PC-3 (cell line): ENCODE data around the gene ETS1. TPM values are rescaled to one million over a fixed set of nuclear protein-coding genes. Genes with fewer than 3 reads are reported as not detected.

Experiments used
- ATAC-seq: fragments of 200-7000 bp; cut with Tn5 transposase; 2 replicates; pipeline ENCODE4 v1.9.1; 2020; ENCODE audit warnings: mild to moderate bottlenecking, moderate library complexity
- BruUV-seq: library from RNA; stranded (reverse); fragments of 400-500 nt; replicated peaks from 2 replicates; lab custom pipeline; 2021; lab: Mats Ljungman, UMichigan
- CTCF ChIA-PET: fragments of 300-600 bp; sonication (Branson Sonifier 250); formaldehyde crosslinking; loops from one replicate; lab custom pipeline; 2022; ENCODE audit warnings: antibody characterized with exemption; lab: Charles Lee
- POLR2A ChIA-PET: fragments of 300-600 bp; sonication (Branson Sonifier 250); formaldehyde crosslinking; loops from one replicate; lab custom pipeline; 2022; ENCODE audit warnings: antibody characterized with exemption; ENCODE audit not compliant: unreplicated experiment; lab: Charles Lee
- DNase-seq: peaks from one replicate; pipeline ENCODE4 v3.0.0-alpha.2; 2015
- H2AFZ ChIP-seq: fragments of 300-600 bp; sonication (generic); 2 replicates; pipeline ENCODE4 v1.6.0; 2016; ENCODE audit warnings: antibody characterized with exemption, low read length
- H3F3A ChIP-seq: fragments of 300-600 bp; sonication (generic); one replicate; pipeline ENCODE4 v1.6.0; 2017; ENCODE audit warnings: antibody characterized with exemption, low read length, control low read depth, mild to moderate bottlenecking; ENCODE audit not compliant: unreplicated experiment
- H3K27ac ChIP-seq: fragments of 300-600 bp; sonication (generic); 2 replicates; pipeline ENCODE4 v1.5.1; 2016; ENCODE audit warnings: mild to moderate bottlenecking, low read length
- H3K27me3 ChIP-seq: fragments of 300-600 bp; sonication (generic); 2 replicates; pipeline ENCODE4 v1.6.1; 2016; ENCODE audit warnings: low read length, mixed read lengths
- H3K36me3 ChIP-seq: fragments of 300-600 bp; sonication (generic); 2 replicates; pipeline ENCODE4 v1.6.1; 2016; ENCODE audit warnings: low read depth, mixed run types, low read length, mixed read lengths
- H3K4me1 ChIP-seq: fragments of 300-600 bp; sonication (generic); 2 replicates; pipeline ENCODE4 v1.5.1; 2016; ENCODE audit warnings: low read length; ENCODE audit not compliant: insufficient read depth
- H3K4me2 ChIP-seq: fragments of 300-600 bp; sonication (generic); 2 replicates; pipeline ENCODE4 v1.6.0; 2016; ENCODE audit warnings: low read length
- H3K4me3 ChIP-seq: fragments of 300-600 bp; sonication (generic); 2 replicates; pipeline ENCODE4 v1.5.1; 2016; ENCODE audit warnings: mild to moderate bottlenecking, low read length, mixed read lengths
- H3K79me2 ChIP-seq: fragments of 300-600 bp; sonication (generic); 2 replicates; pipeline ENCODE4 v1.6.1; 2017; ENCODE audit warnings: low read length, mixed read lengths
- H3K9ac ChIP-seq: fragments of 300-600 bp; sonication (generic); 2 replicates; pipeline ENCODE4 v1.6.0; 2016; ENCODE audit warnings: mild to moderate bottlenecking, low read length
- H3K9me2 ChIP-seq: fragments of 300-600 bp; sonication (generic); replicated peaks from 2 replicates; pipeline ENCODE4 v1.6.1; 2016; ENCODE audit warnings: mixed run types, low read length, mixed read lengths
- H3K9me3 ChIP-seq: fragments of 300-600 bp; sonication (generic); 2 replicates; pipeline ENCODE4 v1.6.1; 2016; ENCODE audit warnings: low read length, mixed read lengths
- H4K20me1 ChIP-seq: fragments of 300-600 bp; sonication (generic); 2 replicates; pipeline ENCODE4 v1.6.1; 2016; ENCODE audit warnings: low read length, mixed read lengths
- EZH2 ChIP-seq: fragments of 300-600 bp; sonication (generic); IDR thresholded peaks from one replicate; pipeline ENCODE4 v1.6.1; 2017; ENCODE audit warnings: antibody characterized with exemption, mild to moderate bottlenecking, low read length; ENCODE audit not compliant: unreplicated experiment
- EZH2phosphoT487 ChIP-seq: fragments of 300-600 bp; sonication (generic); IDR thresholded peaks from 2 replicates; pipeline ENCODE4 v1.6.1; 2018; ENCODE audit warnings: mild to moderate bottlenecking, antibody characterized with exemption, low read length, borderline replicate concordance
- intact Hi-C: fragments of 100-400 bp; cut with micrococcal nuclease; formaldehyde crosslinking; loops from 2 replicates; pipeline ENCODE4 v1.9.0; 2023
- total RNA-seq: library from RNA; depleted of rRNA; stranded (reverse); fragments of >200 nt; gene quantifications from 2 replicates; pipeline ENCODE4 v1.2.3, GENCODE V29; 2014
- TF ChIP-seq, protein P1 (sequence below): fragments of 300-600 bp; sonication (generic); conservative IDR thresholded peaks from 2 replicates; pipeline ENCODE4 v1.5.1; 2017; ENCODE audit warnings: antibody characterized with exemption, low read depth, mild to moderate bottlenecking, low read length

Gene ETS1
- total RNA-seq, 1 experiment from 2014 or later: 52.0 TPM

DNA sequence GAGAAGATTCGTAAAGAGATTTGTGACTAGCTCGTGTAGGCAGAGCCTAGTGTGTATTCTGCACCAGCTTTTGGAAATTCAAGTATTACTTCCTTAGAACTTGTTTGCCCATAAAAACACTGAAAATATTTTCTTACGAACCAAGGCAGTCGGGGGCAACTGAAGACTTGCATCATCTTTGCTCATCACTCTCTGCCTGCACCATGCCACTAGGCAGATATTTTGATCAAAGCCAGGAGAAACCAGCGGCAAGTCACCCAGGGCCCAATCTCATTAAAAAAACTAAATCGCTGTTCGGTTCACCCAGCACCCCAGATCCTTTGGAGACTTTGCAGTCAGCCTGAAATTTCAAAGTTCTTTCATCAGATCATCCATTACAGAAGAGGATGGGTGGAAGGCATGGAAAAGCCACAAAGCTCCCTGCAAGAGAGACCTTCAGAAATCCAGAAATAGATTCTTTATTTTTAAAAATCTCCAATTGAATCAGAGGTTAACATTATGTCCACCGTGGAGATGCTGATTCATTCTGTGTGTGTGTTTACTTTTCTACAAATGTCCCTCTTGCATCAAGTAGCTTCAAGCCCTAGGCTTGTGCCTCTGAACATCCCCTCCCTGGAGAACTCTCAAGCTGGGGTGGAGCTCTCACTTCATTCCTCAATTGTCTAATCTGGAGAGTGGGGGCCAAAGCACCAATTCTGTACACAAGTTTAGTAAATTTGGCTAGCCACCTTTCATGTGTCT, 78.4 kb downstream of the ETS1 start:
- Histone ChIP-seq H3K9me3 (no peaks in the 10 kb centered on the region), H3K36me3 (peaks cover 37% of the 10 kb centered on the region), H3K4me2 (peak overlapping the region; percentile 79), H3K79me2 (peaks cover 95% of the 10 kb centered on the region), H3K27me3 (no peaks in the 10 kb centered on the region), H3K9ac (peak overlapping the region; percentile 27), H3K4me3 (peak overlapping the region; percentile 54; the same call in 1 of the 2 replicates), H3F3A (peaks cover 13% of the 10 kb centered on the region), H2AFZ (no peak overlapping the region), H4K20me1 (peaks cover 3% of the 10 kb centered on the region; the same call in 1 of the 2 replicates), H3K9me2 (no peaks in the 10 kb centered on the region), H3K27ac (peak overlapping the region; percentile 85), H3K4me1 (peaks cover 69% of the 10 kb centered on the region)
- ChIA-PET POLR2A (interaction anchor here (1.1 kb wide), 1 partner anchor 11 kb away, joined by 8 read pairs; no protein-coding TSS in a partner anchor), CTCF (interaction anchor here (0.5 to 1.2 kb wide), 2 partner anchors 25 to 293 kb away, joined by 3 to 4 read pairs; no protein-coding TSS in a partner anchor)
- BruUV-seq: no TSS peak
- peak; percentile 83 for DNase-seq
- intact Hi-C loops: no loop called here
- ATAC-seq: peak; percentile 49
- TF ChIP-seq, protein P1, sequence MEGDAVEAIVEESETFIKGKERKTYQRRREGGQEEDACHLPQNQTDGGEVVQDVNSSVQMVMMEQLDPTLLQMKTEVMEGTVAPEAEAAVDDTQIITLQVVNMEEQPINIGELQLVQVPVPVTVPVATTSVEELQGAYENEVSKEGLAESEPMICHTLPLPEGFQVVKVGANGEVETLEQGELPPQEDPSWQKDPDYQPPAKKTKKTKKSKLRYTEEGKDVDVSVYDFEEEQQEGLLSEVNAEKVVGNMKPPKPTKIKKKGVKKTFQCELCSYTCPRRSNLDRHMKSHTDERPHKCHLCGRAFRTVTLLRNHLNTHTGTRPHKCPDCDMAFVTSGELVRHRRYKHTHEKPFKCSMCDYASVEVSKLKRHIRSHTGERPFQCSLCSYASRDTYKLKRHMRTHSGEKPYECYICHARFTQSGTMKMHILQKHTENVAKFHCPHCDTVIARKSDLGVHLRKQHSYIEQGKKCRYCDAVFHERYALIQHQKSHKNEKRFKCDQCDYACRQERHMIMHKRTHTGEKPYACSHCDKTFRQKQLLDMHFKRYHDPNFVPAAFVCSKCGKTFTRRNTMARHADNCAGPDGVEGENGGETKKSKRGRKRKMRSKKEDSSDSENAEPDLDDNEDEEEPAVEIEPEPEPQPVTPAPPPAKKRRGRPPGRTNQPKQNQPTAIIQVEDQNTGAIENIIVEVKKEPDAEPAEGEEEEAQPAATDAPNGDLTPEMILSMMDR: no peak
- TF ChIP-seq EZH2 (no peak), EZH2phosphoT487 (no peak)

DNA sequence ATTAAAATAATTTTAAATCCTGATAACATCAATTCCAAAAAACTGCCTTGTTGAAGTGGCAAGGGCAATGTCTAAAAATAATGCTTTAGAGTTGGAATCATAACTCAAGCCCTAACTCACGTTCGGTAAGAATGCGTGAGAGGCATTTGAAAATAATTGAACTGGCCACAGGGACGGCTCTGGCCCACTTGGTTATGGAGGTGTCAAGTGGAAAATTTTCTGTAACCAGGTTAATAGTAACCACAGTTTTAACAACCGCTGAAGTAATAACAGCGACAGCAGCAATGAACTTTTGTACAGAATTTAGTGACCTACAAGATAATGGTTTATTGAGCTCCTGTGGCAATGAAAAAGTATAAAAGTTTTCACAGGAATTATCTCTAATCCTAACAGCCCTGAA, 79.4 kb downstream of the ETS1 start:
- Histone ChIP-seq H3K36me3 (peaks cover 26% of the 10 kb centered on the region), H3K27ac (peak overlapping the region; percentile 85), H3K4me2 (peak overlapping the region; percentile 79), H3K4me3 (peak overlapping the region; percentile 54), H3F3A (peaks cover 13% of the 10 kb centered on the region), H3K9me3 (no peaks in the 10 kb centered on the region), H3K9ac (peak overlapping the region; percentile 56), H3K4me1 (peaks cover 79% of the 10 kb centered on the region), H4K20me1 (no peaks in the 10 kb centered on the region), H3K9me2 (no peaks in the 10 kb centered on the region), H3K79me2 (peaks cover 95% of the 10 kb centered on the region), H3K27me3 (no peaks in the 10 kb centered on the region), H2AFZ (no peak overlapping the region)
- BruUV-seq: no TSS peak
- TF ChIP-seq EZH2phosphoT487 (no peak), EZH2 (no peak)
- TF ChIP-seq, protein P1: no peak
- intact Hi-C loops: loop anchor here (1.0 kb wide), 2 partner anchors 11 to 12 kb away; no protein-coding TSS in a partner anchor
- ChIA-PET POLR2A (interaction anchor here (0.5 to 0.6 kb wide), 2 partner anchors 16 to 1279 kb away, joined by 3 read pairs; no protein-coding TSS in a partner anchor), CTCF (interaction anchor here (0.6 kb wide), 1 partner anchor 124 kb away, joined by 4 read pairs; no protein-coding TSS in a partner anchor)
- DNase-seq (no peak), ATAC-seq (no peak)
